Measurements from ENCODE around the gene BBOX1.

DNA sequence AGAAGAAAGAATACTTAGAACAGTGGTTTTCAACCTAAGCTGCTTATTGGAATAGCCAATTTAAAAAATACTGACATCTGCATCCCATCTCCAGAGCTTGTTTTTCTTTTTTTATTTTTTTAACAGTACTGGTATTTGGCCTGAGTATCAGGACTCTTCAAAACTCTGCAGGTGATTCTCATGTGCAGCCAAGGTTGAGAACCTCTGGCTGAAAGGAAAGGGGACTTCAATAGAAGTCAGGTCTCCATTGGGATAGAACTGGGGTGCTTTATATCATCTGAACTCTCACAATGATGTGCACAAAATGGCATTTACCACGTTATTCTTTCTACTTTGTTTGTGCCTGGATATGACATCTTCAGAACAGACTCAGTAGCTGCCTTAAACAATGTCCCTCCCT is 55.3 kb downstream of the BBOX1 start:
- TF ChIP-seq EZH2 (IDR thresholded peaks at IDR 0.05; ENCODE audit: low read depth), result no peak
- TF ChIP-seq, protein P1, sequence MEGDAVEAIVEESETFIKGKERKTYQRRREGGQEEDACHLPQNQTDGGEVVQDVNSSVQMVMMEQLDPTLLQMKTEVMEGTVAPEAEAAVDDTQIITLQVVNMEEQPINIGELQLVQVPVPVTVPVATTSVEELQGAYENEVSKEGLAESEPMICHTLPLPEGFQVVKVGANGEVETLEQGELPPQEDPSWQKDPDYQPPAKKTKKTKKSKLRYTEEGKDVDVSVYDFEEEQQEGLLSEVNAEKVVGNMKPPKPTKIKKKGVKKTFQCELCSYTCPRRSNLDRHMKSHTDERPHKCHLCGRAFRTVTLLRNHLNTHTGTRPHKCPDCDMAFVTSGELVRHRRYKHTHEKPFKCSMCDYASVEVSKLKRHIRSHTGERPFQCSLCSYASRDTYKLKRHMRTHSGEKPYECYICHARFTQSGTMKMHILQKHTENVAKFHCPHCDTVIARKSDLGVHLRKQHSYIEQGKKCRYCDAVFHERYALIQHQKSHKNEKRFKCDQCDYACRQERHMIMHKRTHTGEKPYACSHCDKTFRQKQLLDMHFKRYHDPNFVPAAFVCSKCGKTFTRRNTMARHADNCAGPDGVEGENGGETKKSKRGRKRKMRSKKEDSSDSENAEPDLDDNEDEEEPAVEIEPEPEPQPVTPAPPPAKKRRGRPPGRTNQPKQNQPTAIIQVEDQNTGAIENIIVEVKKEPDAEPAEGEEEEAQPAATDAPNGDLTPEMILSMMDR (conservative IDR thresholded peaks at IDR 0.05), result no peak
